Keratinocyte (primary cell): Measurements from ENCODE around the gene ZBTB17. TPM values are rescaled to one million over a fixed set of nuclear protein-coding genes. Genes with fewer than 3 reads are reported as not detected.
"Not testable (repeated sequence)": the region's sequence is repeated elsewhere in the genome, so short reads cannot be mapped to it uniquely, and the experiment has no call there.

Source experiments
- DNase-seq: peaks from one replicate; pipeline ENCODE4 v3.0.0-alpha.2; 2011; ENCODE audit warnings: low read depth, missing footprints, low spot score
- FAIRE-seq: peaks from 2 replicates; lab custom pipeline; 2011; peaks lifted over from hg19 to GRCh38; lab: Jason Lieb, UNC
- H2AFZ ChIP-seq: 2 replicates; pipeline ENCODE4 v1.6.0; 2012; ENCODE audit warnings: low read length, control low read depth, inconsistent platforms; ENCODE audit not compliant: control insufficient read depth
- H3K27ac ChIP-seq: 2 replicates; pipeline ENCODE4 v1.5.1; 2011; ENCODE audit warnings: low read length; ENCODE audit not compliant: control insufficient read depth, insufficient read depth
- H3K27me3 ChIP-seq: 3 replicates; pipeline ENCODE4 v1.6.0; 2011; ENCODE audit warnings: low read length; ENCODE audit not compliant: control insufficient read depth, insufficient read depth; ENCODE audit errors: extremely low read depth
- H3K36me3 ChIP-seq, 2 experiments: 2 replicates in 1 of 2; 3 replicates in 1 of 2; pipeline ENCODE4 v1.5.1; 2011; ENCODE audit warnings: low read length in 2 of 2, mild to moderate bottlenecking in 1 of 2; ENCODE audit not compliant: control insufficient read depth in 2 of 2, insufficient read depth in 2 of 2; ENCODE audit errors: extremely low read depth in 1 of 2
- H3K4me1 ChIP-seq: 3 replicates; pipeline ENCODE4 v1.5.1; 2011; ENCODE audit warnings: low read length; ENCODE audit not compliant: control insufficient read depth, insufficient read depth; ENCODE audit errors: extremely low read depth
- H3K4me2 ChIP-seq: 3 replicates; pipeline ENCODE4 v1.6.0; 2011; ENCODE audit warnings: low read depth, low read length; ENCODE audit not compliant: control insufficient read depth, insufficient read depth; ENCODE audit errors: extremely low read depth
- H3K4me3 ChIP-seq, 3 experiments: fragments of 200-600 bp in 1 of 3; sonication (generic) in 1 of 3; 2 replicates in 2 of 3; 3 replicates in 1 of 3; pipeline ENCODE4 v1.5.1; 2011 to 2016; ENCODE audit warnings: low read length in 3 of 3, mild to moderate bottlenecking in 3 of 3, control low read depth in 2 of 3, inconsistent platforms in 1 of 3, low read depth in 1 of 3, mixed read lengths in 1 of 3, mixed run types in 1 of 3, moderate library complexity in 1 of 3; ENCODE audit not compliant: control insufficient read depth in 2 of 3, insufficient read depth in 2 of 3; ENCODE audit errors: extremely low read depth in 1 of 3
- H3K79me2 ChIP-seq: 2 replicates; pipeline ENCODE4 v1.6.0; 2012; ENCODE audit warnings: low read length; ENCODE audit not compliant: control insufficient read depth, insufficient read depth
- H3K9ac ChIP-seq: 3 replicates; pipeline ENCODE4 v1.6.0; 2011; ENCODE audit warnings: low read length; ENCODE audit not compliant: control insufficient read depth, insufficient read depth; ENCODE audit errors: extremely low read depth
- H3K9me1 ChIP-seq: 3 replicates; pipeline ENCODE4 v1.6.0; 2011; ENCODE audit warnings: low read length; ENCODE audit not compliant: control insufficient read depth, insufficient read depth; ENCODE audit errors: extremely low read depth
- H3K9me3 ChIP-seq: 2 replicates; pipeline ENCODE4 v1.5.1; 2012; ENCODE audit warnings: low read depth, low read length; ENCODE audit not compliant: control insufficient read depth
- H4K20me1 ChIP-seq: 3 replicates; pipeline ENCODE4 v1.6.0; 2011; ENCODE audit warnings: low read length; ENCODE audit not compliant: control insufficient read depth, insufficient read depth; ENCODE audit errors: extremely low read depth
- CTCF ChIP-seq, 3 experiments: IDR thresholded peaks in 1 of 3; conservative IDR thresholded peaks in 1 of 3; optimal IDR thresholded peaks in 1 of 3; 2 replicates in 2 of 3; 3 replicates in 1 of 3; pipeline versions ENCODE3 to v1.5.1; 2011; ENCODE audit warnings: low read length in 3 of 3, mild to moderate bottlenecking in 3 of 3, moderate library complexity in 2 of 3, control low read depth in 1 of 3, inconsistent platforms in 1 of 3; ENCODE audit not compliant: insufficient read depth in 2 of 3; ENCODE audit errors: extremely low read depth in 1 of 3
- EZH2 ChIP-seq: IDR thresholded peaks from one replicate; pipeline ENCODE4 v1.6.1; 2012; ENCODE audit warnings: inconsistent platforms, mild to moderate bottlenecking, low read length, moderate library complexity
- dilution Hi-C: fragments of 300-500 bp; cut with MboI; formaldehyde crosslinking; loops from one replicate; pipeline ENCODE4 v1.7.0; 2020; ENCODE audit warnings: low sequenced_read_pairs; ENCODE audit not compliant: extremely low pct_ligation_motif_present
- polyA plus RNA-seq, 5 experiments: library from polyadenylated mRNA; depleted of rRNA in 3 of 5; stranded (reverse) in 3 of 5; stranded (forward) in 1 of 5; unstranded in 1 of 5; fragments of >200 nt; gene quantifications; 1 replicate in 1 of 5; 2 replicates in 3 of 5; 3 replicates in 1 of 5; pipeline versions ENCODE4 v1.2.1 to v1.2.3, GENCODE V29; 2011 to 2012; ENCODE audit warnings: missing spikeins in 2 of 5, low read depth in 1 of 5, low replicate concordance in 1 of 5

Gene ZBTB17
- polyA plus RNA-seq, 1 donor (not counting 4 experiments of a cell fraction or from before 2014, with no cell fraction given): 18.4 TPM

DNA sequence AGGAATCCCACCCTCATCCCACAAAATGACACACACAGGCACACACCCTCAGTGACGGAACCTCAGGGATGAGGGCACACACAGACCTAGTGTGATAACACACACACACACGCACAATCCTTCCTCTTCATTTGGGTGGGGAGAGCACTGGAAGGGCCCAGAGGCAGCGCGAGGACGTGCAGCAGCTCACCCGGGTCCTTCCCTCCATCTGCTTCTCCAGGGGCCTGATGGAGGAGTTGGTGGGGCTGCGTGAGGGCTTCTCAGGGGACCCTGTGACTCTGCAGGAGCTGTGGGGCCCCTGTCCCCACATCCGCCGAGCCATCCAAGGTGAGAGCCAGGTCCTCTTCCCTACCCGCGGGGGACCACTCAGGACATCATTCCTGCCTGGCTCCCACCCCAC is 46.5 kb upstream of the ZBTB17 start:
- Histone ChIP-seq H3K4me1 (peaks cover 2% of the 10 kb centered on the region), H3K9me3 (no peaks in the 10 kb centered on the region)

GRCh38 chr1:16021681-16022080 is 45.8 kb upstream of the ZBTB17 start, which contains the start of gene CLCNKA:
CLCNKA (plus strand) TSS chr1:16022036; CDS start chr1:16022620, 584 bp downstream.
- Histone ChIP-seq H3K9me1 (no peaks in the 10 kb centered on the region), H3K9ac (no peak within 1 kb of the TSS), H3K9me3 (no peaks in the 10 kb centered on the region), H3K4me3 (no peak within 1 kb of the TSS), H2AFZ (no peak within 1 kb of the TSS), H3K4me2 (no peak within 1 kb of the TSS), H3K4me1 (peaks cover 2% of the 10 kb centered on the region), H3K36me3 (no peaks in the 10 kb centered on the region), H3K27ac (no peak within 1 kb of the TSS), H4K20me1 (peaks cover 5% of the 10 kb centered on the region), H3K27me3 (peaks cover 5% of the 10 kb centered on the region), H3K79me2 (no peaks in the 10 kb centered on the region)
- no peak for FAIRE-seq
- no peak for DNase-seq
- TF ChIP-seq CTCF (optimal IDR thresholded peaks at IDR 0.05 in 1 of 3, IDR thresholded peaks at IDR 0.05 in 1 of 3, conservative IDR thresholded peaks at IDR 0.05 in 1 of 3; ENCODE audit: extremely low read depth in 1 of 3, insufficient read depth in 2 of 3, low read length in 3 of 3): no peak
- no peak for TF ChIP-seq EZH2
- dilution Hi-C loops: no loop called here

More for the DNA sequence above, 46.5 kb upstream of the ZBTB17 start:
- no peak overlapping the region for H3K9ac ChIP-seq
- H3K4me2 ChIP-seq: no peak overlapping the region
- TF ChIP-seq EZH2: no peak
- no peak for TF ChIP-seq CTCF (optimal IDR thresholded peaks at IDR 0.05 in 1 of 3, IDR thresholded peaks at IDR 0.05 in 1 of 3, conservative IDR thresholded peaks at IDR 0.05 in 1 of 3; ENCODE audit: extremely low read depth in 1 of 3, insufficient read depth in 2 of 3, low read length in 3 of 3)
- no peaks in the 10 kb centered on the region for H3K9me1 ChIP-seq
- dilution Hi-C loops: no loop called here
- H3K27ac ChIP-seq: no peak overlapping the region
- peaks cover 5% of the 10 kb centered on the region for H4K20me1 ChIP-seq
- peaks cover 5% of the 10 kb centered on the region for H3K27me3 ChIP-seq
- H2AFZ ChIP-seq: no peak overlapping the region
- FAIRE-seq (no peak), DNase-seq (no peak)
- no peaks in the 10 kb centered on the region for H3K79me2 ChIP-seq
- H3K4me3 ChIP-seq: no peak overlapping the region
- no peaks in the 10 kb centered on the region for H3K36me3 ChIP-seq

DNA sequence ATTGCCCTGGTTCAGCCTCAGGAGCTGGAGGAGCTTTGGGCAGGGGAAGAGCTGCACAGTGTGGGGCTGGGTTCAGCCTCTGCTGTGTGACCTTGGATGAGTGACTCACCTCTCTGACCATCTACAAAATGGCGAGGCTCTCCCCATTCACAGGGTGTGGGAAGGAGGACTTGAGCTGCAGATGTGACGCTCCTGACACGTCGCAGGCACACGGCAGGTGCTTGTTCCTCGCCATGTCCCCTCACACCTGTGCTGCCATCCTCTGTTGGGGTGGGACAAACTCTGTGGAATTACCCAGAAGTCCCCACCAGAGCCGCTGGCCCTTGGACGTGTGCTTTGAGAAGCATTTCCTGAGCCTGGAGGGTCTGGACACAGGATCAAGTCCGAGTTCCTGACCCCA is 45.0 kb upstream of the ZBTB17 start:
- H3K4me1 ChIP-seq, H4K20me1 ChIP-seq, dilution Hi-C loops, H3K4me3 ChIP-seq, H3K4me2 ChIP-seq, H3K36me3 ChIP-seq, H3K9me1 ChIP-seq, H3K9me3 ChIP-seq, H2AFZ ChIP-seq, FAIRE-seq, DNase-seq, H3K27ac ChIP-seq, H3K9ac ChIP-seq, H3K27me3 ChIP-seq, H3K79me2 ChIP-seq: not testable (repeated sequence)
